Adrenal gland (tissue), 12 donors: ENCODE measurements around the gene TOM1. TPM values are rescaled to one million over a fixed set of nuclear protein-coding genes. Genes with fewer than 3 reads are reported as not detected.

Source experiments
- DNase-seq, 7 donors: peaks; one replicate each; pipeline ENCODE4 v3.0.0-alpha.2; 2019 to 2020
- H3K27ac ChIP-seq, 5 donors: fragments of 200-600 bp; sonication (generic) in 4 of 5; 1 replicate in 3 of 5; 2 replicates in 2 of 5; pipeline versions ENCODE4 v1.5.1 to v1.8.0; 2016 to 2020; ENCODE audit warnings: mild to moderate bottlenecking in 1 of 5
- H3K27me3 ChIP-seq: fragments of 200-600 bp; 2 replicates; pipeline ENCODE4 v1.8.0; 2021
- H3K36me3 ChIP-seq, 2 donors: fragments of 200-600 bp; replicated peaks in 1 of 2; 1 replicate in 1 of 2; 2 replicates in 1 of 2; pipeline versions ENCODE4 v1.5.1 to v1.8.0; 2018 to 2022
- H3K4me1 ChIP-seq, 2 donors: fragments of 200-600 bp; replicated peaks in 1 of 2; 1 replicate in 1 of 2; 2 replicates in 1 of 2; pipeline versions ENCODE4 v1.5.1 to v1.8.0; 2018 to 2021
- H3K4me3 ChIP-seq, 4 donors: fragments of 200-600 bp; sonication (generic) in 3 of 4; one replicate each; pipeline ENCODE4 v1.5.1; 2016 to 2018
- H3K9me3 ChIP-seq, 3 donors: fragments of 200-600 bp; sonication (generic) in 1 of 3; replicated peaks in 1 of 3; 1 replicate in 2 of 3; 2 replicates in 1 of 3; pipeline versions ENCODE4 v1.5.1 to v1.8.0; 2016 to 2021
- POLR2A ChIP-seq, 2 donors: fragments of 450-650 bp; IDR thresholded peaks; one replicate each; pipeline ENCODE4 v1.6.1; 2017; ENCODE audit warnings: antibody characterized with exemption in 2 of 2, mild to moderate bottlenecking in 2 of 2, moderate library complexity in 1 of 2
- WGBS, 4 donors: extraction: QIAGEN DNeasy Blood & Tissue Kit in 2 of 4; methylation state at CpG; one replicate each; pipeline versions ENCODE4 v1.1.5 to v1.1.7; 2013 to 2017; 5-methylcytosine and 5-hydroxymethylcytosine counted together
- intact Hi-C, 2 donors: fragments of 100-400 bp; cut with DNase I; formaldehyde crosslinking; loops; one replicate each; pipeline versions ENCODE4 v1.14.1 to v1.15.0; 2022 to 2023
- polyA plus RNA-seq, 3 donors: library from polyadenylated mRNA; stranded (reverse); fragments of 200-250 nt in 2 of 3; fragments of 350-450 nt in 1 of 3; fragmentation: Illumina TruSeq in 1 of 3; extraction: RNeasy Lipid Tissue Mini Kit (QIAGEN cat#74804) in 1 of 3; gene quantifications; one replicate each; pipeline ENCODE4 v1.2.3, GENCODE V29; 2013 to 2014
- total RNA-seq, 9 donors: library from RNA; depleted of rRNA in 4 of 9; stranded (reverse); fragments of >200 nt in 4 of 9; fragments of 120-200 nt in 1 of 9; fragmentation: NEBNext Ultra II Directional in 1 of 9; extraction: Animal tissue kit (Norgen Biotek cat#: 25700) in 1 of 9; gene quantifications; one replicate each; pipeline versions ENCODE4 v1.1.0 to v1.2.4, GENCODE V29; 2013 to 2023
- TF ChIP-seq, protein P1 (sequence below), 6 experiments: fragments of 450-650 bp in 4 of 6; fragments of 200-600 bp in 2 of 6; sonication (generic) in 1 of 6; IDR thresholded peaks; 1 replicate in 5 of 6; 2 replicates in 1 of 6; pipeline versions ENCODE4 v1.5.1 to v1.8.0; 2016 to 2021; ENCODE audit warnings: antibody characterized with exemption in 6 of 6, mild to moderate bottlenecking in 2 of 6, moderate library complexity in 1 of 6
- donor health status: healthy with polysubstance abuse.
- donor health status: Bipolar disorder and iron deficiency.
- donor health status: DM: yes; HTN: yes; CAD: no.
- donor health status: DM: no; HTN: no; CAD: no.
- donor health status: DM: no; HTN: no; CAD: no.
- donor health status: DM: yes; HTN: yes; CAD: no.

TOM1 gene
- total and polyA plus RNA-seq, 12 donors = 57.5 to 188 (median 106) TPM

DNA sequence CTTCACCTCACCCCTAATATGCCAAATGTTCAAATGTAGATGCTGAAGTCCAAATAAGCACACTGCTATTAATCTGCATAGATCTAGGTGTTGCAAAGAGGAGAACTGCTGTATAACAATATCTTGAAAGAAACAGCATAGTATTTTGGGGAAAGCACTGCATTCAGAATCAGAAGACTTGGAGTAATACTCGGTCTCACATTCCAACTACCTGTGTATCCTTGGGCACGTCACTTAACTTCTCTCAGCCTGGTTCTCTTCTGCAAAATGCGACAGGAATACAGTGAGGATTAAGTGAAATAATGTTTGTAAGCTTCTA is 42.7 kb upstream of the TOM1 start:
- Histone ChIP-seq H3K27ac (peak overlapping the region in 1 of 5 donors; percentile 93), H3K4me1 (peaks cover 0 to 12% of the 10 kb centered on the region in 2 donors), H3K4me3 (peak overlapping the region in 3 of 4 donors; percentile 79 to 91 (median 88)), H3K36me3 (no peaks in the 10 kb centered on the region), H3K9me3 (no peaks in the 10 kb centered on the region), H3K27me3 (no peaks in the 10 kb centered on the region)
- 0 to 3% (median 3%) methylated on average over 3 of the region's 3 CpGs for WGBS, 4 donors
- DNase-seq = no peak
- TF ChIP-seq, protein P1, sequence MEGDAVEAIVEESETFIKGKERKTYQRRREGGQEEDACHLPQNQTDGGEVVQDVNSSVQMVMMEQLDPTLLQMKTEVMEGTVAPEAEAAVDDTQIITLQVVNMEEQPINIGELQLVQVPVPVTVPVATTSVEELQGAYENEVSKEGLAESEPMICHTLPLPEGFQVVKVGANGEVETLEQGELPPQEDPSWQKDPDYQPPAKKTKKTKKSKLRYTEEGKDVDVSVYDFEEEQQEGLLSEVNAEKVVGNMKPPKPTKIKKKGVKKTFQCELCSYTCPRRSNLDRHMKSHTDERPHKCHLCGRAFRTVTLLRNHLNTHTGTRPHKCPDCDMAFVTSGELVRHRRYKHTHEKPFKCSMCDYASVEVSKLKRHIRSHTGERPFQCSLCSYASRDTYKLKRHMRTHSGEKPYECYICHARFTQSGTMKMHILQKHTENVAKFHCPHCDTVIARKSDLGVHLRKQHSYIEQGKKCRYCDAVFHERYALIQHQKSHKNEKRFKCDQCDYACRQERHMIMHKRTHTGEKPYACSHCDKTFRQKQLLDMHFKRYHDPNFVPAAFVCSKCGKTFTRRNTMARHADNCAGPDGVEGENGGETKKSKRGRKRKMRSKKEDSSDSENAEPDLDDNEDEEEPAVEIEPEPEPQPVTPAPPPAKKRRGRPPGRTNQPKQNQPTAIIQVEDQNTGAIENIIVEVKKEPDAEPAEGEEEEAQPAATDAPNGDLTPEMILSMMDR (IDR thresholded peaks at IDR 0.05) = no peak
- TF ChIP-seq POLR2A (IDR thresholded peaks at IDR 0.05) = no peak
- intact Hi-C loops = no loop called here

DNA sequence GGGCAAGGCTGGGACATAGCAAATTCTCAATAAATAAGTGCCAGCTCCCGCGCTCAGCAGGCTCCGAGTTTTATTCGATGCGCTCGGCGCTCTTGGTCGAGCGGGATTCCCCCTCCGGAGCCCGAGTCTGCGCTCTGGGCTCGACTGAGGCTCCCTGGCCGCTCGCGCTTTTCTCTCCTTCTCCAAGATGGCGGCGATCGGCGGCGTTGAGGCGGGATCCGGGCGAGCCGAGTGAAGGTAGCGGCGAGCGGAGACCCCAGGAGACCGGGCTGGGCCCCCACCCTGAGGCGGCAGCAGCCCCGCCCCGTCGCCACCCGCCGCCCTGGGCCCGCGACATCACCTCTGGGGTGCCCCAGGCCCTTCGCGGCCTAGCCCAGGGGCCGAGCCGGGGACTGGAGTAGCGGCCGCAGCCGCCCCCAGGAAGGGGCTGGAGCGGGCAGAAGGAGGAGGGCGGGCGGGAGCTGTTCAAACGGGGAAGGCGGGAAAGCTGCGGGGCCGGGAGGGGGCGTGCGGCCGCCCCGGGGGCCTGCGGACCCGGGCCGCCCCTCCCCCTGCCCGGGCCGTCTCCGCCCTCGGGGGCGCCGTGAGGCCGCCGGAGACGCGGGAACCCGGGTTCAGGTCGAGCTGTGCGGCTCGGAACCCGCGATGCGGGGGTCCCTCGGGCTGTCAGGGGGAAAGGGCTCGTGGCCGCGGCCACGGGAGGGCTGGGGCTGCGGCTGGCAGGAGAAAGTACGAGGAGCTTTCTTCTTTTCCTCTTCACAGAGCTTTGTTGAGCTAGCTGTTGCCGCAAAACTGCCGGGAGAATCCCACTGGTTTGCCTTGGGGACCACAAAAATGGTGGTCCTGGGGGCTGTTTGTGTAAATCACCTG is 42.1 kb upstream of the TOM1 start, which contains the start of gene HMGXB4:
HMGXB4 (plus strand) TSS at position 173 of the 870 bp plus-strand sequence. CDS start 4,898 bp downstream, outside the sequence.
- Histone ChIP-seq H3K4me3 (peak within 1 kb of the TSS; percentile 58 to 91 (median 84)), H3K36me3 (peaks cover 0 to 2% of the 10 kb centered on the region in 2 donors), H3K4me1 (peaks cover 0 to 12% of the 10 kb centered on the region in 2 donors), H3K27me3 (no peaks in the 10 kb centered on the region), H3K27ac (peak within 1 kb of the TSS in 4 of 5 donors; percentile 85 to 95 (median 92)), H3K9me3 (no peaks in the 10 kb centered on the region)
- intact Hi-C loops = no loop called here
- no peak for TF ChIP-seq POLR2A (IDR thresholded peaks at IDR 0.05)
- TF ChIP-seq, protein P1 (IDR thresholded peaks at IDR 0.05) = no peak
- 0% methylated on average over 17 to 84 of the region's 84 CpGs for WGBS, 4 donors
- peak; percentile 85 to 90 (median 87) for DNase-seq

DNA sequence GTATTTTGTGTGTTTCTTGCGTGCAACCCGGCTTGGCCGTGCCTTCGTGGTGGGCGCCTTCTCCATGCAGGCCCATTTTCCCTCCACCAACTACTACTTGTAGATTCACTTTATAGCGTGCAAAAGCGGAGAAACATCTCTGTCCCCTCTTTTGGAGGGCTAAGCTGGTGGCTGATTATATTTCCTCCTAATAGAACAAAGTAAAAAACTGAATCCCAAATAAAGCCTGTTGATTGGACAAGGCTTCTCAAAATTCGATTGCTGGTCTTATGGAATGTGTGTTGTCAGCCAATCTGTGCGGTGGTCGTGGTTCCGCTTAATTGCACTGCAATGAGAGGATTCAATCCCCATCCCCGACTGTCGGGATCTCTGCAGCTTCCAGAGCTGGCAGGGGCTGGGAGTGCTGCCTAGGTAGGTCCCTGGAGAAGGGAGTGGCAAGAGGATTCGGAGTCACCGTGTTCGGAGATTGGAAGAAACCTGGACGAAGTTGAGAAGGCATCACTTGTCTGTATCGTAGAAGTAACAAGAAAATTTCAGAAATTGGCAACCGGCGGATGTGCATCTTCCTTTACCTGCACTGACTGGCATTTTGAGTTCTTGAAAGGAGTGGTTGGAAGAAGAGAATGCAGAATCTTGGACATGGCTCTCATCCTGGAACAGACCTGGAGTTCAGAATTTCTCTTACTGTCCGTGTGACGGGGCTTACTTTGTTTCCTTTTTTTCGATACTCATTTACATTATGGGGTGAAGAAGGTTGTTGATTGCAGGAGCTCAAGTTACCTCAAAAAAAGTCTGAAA is 41.3 kb upstream of the TOM1 start:
- intact Hi-C loops = no loop called here
- 32 to 40% (median 34%) methylated on average over 19 to 23 of the region's 23 CpGs for WGBS, 4 donors

More for the DNA sequence above, 41.3 kb upstream of the TOM1 start:
- TF ChIP-seq, protein P1 (IDR thresholded peaks at IDR 0.05) = no peak
- no peak for TF ChIP-seq POLR2A (IDR thresholded peaks at IDR 0.05)
- DNase-seq = peak in 2 of 7 donors; percentile 13 to 20
- Histone ChIP-seq H3K27ac (peak overlapping the region in 3 of 5 donors; percentile 92 to 95 (median 93)), H3K4me3 (peak overlapping the region; percentile 58 to 91 (median 84)), H3K36me3 (peaks cover 0 to 9% of the 10 kb centered on the region in 2 donors), H3K4me1 (peaks cover 0 to 12% of the 10 kb centered on the region in 2 donors), H3K9me3 (no peaks in the 10 kb centered on the region), H3K27me3 (no peaks in the 10 kb centered on the region)
